Measurements from ENCODE around the gene GTPBP3.

Gene GTPBP3

DNA sequence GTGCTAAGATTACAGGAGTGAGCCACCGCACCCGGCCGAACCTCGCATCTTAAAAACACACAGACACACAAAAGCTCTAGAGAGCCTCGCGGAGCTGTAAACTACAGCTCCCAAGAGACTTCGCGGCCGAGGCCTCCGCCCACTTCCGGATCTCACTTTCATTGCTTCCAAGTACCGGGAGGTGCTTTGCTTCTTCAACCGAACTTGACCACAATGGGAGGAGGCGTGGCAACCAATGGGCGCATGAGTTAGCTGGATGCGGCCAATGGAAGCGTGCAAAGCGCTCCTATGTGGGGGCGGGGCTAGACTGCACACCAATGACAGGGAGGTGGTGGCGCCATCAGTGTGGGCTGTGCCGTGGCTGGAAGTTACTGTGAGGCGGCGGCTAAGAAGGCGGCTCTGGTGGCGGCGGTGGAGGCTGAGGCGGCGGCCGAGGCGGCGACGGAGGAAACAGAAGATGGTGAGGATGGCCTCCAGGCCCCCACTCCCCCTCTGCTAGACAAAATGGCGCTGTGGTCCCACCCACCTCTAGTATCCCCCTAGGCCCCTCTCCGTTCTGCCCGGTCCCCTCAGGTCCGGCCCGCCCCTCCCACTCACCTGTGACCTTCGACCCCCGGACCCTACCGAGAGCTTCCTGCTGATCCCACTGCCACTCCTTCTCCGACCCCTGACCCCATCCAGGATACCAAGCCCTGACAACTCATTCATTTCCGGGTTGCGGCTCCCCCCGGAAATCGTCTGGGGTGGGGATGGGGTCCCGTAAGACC is 28.0 kb upstream of the GTPBP3 start, which contains the start of gene DDA1:
Gene DDA1 (plus strand): TSS at position 366 of the 767 bp plus-strand sequence. CDS start 92 bp downstream, at position 458.
- peak; percentile 100 for DNase-seq

DNA sequence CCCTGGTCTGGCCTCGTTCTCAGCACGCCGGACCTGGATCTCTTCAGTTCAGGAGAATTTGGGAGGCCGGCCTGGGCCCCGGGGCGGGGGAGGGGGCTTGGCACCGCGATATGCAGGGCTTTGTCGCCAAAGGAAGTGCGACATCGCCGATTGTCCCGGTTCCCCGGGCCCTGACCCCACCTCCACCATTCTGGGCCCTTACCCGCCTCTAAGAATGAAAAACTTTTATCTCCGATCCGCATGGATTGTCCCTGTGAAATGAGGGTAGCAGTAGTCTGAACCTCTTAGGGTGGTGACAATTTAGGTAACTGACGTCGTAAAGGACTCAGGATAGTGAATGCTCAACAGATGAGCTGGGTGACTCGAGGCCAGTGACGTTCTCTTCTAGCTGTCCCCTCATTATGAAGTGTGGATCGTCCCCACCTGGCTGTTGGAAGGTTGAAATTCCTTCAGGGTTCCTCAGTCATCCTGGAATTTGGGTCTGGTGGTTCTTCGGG is 27.3 kb upstream of the GTPBP3 start:
- DNase-seq: no peak

DNA sequence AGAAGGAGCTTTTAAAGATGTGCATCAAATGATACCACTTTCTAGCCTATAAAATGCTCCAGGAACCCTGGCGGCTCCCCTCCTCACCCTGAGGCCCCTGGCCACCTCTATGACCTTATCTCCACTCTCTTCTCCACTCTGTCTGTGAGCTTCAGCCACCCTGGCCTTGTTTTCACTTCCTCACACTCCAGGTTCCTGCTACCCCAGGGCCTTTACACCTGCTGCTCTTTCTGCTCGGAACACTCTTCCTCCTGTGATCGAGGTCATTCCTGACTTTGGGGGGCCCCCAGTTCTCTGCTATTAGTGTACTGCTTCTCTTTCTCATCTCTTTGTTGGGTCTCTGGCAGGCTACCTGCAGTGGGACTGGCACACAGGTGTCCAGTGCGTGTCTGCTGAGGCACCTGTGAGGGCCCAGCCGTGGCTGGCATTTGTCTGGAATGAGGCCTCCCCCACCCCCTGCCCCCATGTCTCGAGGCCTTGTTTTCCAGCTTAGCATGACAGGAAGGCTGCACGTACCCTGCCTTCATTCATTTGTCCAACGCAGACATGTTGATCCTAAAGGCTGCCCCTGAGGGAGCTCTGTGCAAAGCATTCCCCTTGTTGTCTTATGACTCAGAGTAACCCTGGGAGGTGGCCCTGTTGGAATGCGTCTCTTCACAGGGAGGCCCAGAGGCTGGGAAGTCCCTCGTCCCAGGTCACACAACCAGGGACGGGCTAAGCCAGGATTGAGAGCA is 25.7 kb upstream of the GTPBP3 start:
- DNase-seq: no peak

DNA sequence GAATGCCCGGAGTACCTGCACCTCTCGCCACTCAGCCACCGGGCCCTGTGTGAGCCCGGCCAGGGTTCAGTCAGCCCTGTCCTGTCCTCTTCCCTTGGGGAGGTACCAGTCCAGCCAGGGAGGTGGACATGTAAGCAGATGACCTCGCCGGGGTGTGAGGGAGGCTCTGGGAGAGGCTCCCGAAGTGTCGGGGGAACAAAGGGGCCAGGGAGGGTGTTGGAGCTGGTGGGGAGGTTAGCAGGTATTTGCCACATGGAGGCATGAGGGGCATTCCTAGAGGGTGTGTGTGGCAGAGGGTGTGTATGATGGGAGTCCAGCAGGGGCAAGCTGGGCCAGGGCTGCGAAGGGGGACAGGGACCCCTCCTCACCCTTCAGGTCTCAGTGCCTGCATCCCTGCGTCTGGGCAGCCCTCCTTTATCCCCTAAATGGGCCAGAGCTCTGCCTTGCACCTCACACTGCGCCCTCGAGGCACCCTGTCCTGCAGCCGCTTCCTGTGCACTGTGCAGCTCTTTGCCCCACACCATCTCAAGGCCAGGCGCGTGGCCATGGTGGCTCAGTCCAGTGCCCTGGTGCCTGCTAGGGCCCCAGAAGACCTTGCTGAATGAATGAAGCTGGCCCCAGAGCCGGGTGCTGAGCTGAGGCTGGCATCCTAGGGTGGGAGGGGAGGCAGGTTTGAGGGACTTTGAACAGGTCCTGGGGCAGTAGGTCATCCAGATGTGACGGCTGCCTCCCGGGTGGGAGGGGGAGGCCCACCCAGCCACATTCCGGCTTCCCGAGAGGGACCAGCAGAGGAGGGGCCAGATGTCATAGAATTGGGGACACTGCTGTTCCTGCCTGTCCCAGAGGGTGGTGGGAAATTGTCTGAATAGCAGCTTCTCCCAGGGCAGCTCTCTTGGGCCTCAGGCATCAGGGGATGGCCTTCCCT is 24.9 kb upstream of the GTPBP3 start:
- DNase-seq: no peak

DNA sequence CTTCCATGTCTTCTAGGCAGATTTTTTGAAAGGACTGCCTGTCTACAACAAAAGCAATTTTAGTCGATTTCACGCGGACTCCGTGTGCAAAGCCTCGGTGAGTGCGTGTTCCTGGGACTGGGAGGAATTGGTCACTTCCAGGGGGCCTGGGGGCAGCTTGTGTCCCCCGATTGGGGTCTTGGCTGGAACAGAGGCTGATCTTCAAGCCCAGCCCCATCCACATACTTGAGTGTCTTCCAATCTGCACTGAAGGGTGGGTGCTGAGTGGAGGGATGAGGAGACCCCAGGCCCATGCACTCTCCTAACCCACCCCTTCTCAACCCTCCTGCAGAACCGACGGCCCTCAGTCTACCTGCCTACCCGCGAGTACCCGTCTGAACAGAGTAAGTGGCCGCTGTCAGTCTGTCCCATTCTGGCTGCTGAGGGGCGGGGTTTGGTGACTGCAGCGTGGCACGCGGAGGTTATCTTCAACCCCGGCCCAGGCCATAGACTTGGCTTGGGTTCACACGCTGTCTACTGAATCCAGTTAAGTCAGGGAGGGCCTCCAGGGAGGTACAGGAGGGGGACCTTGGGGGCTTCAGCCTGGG is 23.3 kb upstream of the GTPBP3 start:
- no peak for DNase-seq

DNA sequence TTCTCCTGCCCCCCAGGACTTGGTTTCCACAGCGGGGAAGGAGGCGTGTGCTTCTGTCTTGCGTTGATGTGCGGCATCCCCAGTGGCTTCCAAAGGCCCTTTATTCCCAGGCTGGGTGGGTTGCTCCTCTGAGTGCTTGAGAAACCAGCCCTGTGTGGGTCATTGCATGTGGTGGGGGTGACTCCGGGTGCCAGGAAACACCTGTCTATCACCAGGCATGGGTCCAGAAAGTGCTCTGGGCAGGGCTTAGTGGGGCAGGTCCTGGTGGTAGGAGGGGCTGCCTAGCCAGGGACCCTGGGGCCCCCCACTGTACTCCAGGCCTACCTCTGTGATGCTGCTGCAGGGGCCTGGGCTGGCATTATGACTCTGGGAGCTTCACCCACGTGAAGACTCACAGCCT is 18.4 kb upstream of the GTPBP3 start:
- DNase-seq: no peak

DNA sequence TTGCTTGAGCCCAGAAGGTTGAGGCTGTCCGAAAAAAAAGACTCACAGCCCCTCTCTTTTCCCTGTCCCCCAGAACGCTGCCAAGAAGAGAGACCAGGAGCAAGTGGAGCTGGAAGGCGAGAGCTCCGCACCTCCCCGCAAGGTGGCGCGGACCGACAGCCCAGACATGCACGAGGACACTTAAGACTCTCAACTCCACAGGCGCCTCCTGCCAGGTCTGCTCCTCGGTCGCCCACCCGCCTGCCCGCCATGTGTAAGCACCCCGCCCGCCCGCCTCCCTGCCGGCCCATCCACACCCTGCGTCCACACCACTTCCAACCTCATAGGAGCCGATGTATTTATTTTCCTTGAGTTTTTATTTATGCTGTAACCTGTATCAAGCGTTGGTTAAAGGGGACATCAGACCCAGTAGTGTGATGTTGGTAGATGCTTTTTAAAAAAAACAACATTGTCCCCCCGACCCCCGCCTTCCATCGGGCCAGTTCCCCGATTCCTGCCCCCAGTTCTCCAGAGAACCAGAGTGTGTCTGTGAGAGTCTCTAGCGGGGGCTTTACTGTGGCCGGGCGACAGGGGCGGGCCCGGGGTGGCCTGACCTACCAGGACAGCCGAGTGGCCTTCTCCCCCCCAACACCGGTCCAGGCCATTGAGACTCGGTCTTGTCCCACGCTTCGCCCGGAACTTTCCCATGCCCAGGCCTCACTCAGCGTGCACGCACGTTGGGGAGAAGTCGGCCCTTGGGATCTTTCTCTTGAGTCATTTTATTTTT is 17.7 kb upstream of the GTPBP3 start:
- no peak for DNase-seq

DNA sequence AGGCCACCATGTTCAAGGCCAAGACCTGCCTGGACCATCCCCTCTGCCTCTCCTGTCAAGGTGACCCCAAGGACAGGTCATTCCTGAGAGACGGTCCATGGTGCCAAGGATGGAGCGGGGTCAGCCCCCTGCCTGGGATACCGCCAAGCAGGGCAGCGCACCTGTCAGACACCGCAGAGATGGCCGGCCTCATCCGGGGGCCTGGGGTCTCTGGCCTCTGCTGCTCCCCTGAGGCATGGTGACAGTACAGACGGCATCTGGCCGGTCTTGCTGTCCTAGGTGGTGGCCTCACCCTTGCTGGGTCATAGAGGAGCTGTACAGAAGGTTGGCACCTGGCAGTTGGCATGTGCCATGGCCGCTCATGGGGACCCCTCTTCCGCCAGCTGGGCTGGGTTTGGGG is 16.9 kb upstream of the GTPBP3 start:
- DNase-seq: no peak

DNA sequence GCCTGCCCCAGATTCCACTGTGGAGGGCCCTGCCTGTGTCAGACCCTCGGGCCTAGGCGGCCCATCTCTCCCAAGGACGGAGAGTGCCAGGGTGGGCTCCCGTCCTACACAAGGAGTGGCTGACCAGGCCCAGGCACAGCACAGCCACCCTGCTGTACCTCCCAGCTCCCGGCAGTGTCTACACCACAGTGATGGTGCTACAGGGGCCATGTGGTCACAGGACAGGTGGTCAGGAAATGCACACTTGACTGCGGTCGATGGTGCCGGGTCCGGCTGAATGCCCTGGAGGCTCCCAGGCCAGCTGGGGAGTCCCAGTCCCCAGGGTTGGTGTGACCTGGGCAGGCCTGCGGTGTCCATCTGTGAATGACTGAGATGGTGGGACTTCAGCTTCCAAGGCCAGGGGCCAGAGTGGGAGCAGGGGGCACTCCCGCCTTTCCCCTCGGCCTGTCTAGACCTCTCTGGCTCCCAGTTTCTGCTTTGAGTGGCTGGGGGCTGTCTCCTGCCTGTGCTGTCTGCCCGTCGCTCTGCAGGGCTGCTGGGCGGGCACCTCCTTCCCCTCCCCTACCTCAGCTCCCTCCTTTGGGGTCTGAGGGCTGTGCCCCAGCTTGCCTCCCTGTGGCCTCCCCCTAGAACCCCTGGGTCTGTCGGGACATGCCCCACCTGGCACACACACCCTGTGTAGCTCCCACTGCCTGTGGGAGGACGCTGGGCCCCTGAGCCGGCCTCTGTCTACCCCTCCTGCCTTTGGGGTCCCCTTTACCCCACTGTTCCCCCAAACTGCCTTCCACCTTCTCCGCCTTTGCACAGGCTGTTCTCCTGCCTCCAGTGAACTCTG is 15.5 kb upstream of the GTPBP3 start:
- no peak for DNase-seq

DNA sequence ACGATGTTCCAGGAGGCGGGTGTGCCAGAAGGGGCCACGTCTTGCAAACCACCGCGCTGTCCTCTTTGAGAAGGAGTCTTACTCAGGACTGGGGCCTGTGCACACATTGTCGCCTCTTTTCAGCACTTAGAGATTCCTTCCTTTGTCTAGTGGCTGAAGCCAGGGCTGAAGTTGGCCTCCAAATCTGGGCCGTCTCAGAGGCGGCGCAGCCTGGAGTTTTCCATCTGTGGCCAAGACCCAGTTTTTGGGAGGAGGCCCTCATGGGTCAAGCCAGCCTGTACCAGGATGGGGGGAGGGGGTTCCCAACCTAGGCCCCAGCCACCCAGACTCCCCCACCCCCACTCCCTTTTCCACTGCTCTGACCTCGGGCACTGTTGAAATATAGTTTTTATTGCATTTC is 14.5 kb upstream of the GTPBP3 start:
- DNase-seq: no peak

DNA sequence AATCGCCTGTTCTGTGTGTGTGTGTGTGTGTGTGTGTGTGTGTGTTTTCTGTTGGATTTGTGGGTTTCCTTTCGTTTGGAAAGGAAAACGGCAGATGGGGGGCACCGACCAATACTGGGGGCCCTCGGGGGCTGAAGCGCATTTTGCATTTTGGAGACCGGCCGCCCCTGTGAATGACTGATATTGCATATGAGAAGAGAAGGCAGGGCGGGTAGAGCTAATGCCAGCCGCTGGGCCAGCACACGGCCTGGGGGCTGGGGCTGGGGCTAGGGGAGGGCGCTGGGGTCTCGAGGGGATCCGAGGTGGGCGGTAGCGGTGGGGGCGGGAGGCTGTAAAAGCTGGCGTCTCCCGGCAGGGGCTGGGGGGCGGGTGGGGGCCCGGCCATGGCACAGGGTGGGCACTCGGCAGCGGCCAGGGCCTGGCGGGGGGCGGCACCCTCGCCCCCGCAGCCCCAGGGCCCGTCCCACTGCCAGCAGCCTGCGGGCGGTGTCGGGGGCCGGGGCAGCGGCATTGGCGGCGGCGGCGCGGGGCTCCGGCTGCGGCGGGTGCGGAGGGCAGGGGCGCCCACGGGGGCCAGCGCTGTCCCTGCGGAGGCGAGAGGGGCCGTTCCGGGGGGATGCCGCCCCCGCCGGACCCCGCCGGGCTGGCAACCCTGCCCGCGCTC is 13.9 kb upstream of the GTPBP3 start:
- no peak for DNase-seq

DNA sequence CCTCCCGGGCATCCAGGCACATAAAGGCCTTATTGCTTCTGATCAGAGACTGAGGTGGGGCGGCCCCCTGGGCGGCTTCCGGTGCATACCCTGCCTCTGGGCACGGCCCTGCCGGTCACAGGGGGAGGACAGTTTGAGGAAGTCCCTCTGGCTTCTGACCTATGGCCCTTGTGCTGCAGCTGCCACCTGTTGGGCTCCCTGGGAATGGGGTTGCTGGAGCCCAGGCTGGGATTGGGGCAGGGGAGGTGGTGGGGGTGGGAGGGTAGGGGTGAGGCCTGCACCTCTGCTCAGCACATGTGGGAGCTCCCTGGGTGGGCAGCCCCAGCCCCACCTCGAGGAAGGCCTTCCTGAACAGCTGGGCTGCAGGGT is 13.4 kb upstream of the GTPBP3 start:
- DNase-seq: no peak

DNA sequence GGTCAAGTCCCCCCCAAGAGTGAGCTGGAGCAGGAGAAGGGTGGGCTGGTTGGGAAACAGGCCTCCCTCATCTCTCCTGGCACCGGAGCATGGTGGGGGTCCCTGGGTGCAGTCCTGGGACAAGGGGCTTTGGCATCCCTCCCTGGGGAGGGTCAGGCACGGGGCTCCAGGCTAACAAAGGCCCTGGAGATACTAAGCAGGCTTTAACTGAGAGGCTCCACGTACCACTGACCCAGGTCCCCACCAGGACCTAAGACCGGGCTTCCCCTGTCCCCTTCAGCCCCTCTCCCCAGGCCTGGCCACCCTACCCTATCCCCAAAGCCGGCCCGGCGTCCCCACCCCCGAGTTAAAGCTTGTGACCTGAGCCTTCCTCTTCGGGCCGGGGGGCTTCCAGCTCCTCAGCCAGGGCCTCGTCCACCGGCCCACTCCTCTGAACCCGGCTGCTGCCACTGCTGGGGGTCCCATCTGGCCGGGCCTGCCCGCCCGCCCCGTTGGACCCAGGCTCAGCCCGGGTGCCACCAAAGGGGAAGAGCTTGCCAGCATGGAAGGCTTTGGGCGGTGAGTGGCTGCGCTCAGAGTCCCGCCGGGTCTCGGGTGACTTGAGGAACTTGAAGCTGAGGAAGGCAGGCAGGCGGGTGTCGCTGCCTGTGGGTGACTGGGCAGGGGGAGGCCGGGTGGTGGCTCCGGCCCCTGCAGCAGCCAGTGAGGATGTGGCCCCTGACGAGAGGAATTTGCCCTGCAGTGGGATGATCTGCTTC is 12.8 kb upstream of the GTPBP3 start:
- no peak for DNase-seq

DNA sequence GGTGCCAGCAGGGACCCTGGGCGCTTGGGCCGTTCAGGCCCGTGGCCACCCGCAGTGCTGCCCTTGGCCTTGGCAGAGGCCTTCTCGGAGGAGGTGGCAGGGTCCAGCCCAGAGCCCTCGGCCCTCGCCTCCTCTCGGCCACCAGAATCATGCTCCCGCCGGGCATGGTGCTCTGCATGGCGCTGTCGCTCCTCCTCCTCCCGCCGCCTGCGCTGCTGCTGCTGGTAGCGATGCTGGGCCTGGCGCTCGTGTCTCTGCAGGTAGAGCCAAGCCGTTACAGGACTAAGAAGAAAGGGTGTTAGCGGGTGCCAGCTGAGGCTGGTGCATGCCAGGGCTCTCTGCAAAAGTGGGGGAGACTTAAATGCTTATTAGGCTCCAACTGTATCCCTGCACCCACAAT is 12.2 kb upstream of the GTPBP3 start:
- DNase-seq: no peak

DNA sequence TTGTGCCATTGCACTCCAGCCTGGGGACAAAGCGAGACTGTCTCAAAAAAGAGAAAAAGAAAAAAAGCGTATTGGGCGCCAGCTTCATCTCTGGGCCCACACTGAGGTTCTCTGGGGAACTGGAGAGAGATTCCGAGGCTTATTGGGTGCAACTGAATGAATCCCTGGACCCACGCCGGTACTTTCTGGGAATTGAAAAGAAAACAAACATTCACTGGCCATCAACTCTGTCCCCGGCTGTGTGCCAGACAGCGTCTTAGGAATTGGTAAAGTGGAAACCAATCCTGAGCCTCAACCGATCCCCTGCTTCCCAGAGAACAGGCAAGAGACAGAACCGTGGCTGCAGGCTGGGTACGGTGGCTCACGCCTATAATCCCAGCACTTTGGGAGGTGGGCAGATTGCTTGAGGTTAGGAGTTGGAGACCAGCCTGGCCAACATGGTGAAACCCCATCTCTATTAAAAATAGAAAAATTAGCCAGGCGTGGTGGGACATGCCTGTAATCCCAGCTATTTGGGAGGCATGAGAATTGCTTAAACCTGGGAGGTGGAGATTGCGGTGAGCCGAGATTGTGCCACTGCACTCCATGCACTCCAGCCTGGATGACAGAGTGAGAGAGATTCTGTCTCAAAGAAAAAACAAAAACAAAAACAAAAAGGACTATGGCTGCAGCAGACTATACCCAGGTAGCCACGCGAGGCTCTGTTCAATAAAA is 11.3 kb upstream of the GTPBP3 start:
- no peak for DNase-seq

DNA sequence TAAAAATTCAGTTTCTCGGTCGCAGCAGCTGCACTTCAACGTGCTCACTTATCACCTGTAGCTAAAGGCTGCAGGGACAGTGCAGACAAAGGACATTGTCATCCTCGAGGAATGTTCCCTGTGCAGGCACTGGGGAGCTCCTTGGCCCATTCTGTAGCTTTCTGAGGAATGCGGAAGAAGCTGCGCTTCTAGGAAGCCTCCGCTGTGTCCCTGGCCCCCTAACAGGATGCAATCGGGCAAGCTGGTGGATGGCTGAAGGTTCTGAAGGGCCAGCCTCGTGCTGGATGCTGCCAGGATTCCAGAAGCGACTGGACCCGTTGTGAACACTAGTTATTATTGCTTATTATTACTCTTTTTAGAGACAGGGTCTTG is 10.8 kb upstream of the GTPBP3 start:
- no peak for DNase-seq

DNA sequence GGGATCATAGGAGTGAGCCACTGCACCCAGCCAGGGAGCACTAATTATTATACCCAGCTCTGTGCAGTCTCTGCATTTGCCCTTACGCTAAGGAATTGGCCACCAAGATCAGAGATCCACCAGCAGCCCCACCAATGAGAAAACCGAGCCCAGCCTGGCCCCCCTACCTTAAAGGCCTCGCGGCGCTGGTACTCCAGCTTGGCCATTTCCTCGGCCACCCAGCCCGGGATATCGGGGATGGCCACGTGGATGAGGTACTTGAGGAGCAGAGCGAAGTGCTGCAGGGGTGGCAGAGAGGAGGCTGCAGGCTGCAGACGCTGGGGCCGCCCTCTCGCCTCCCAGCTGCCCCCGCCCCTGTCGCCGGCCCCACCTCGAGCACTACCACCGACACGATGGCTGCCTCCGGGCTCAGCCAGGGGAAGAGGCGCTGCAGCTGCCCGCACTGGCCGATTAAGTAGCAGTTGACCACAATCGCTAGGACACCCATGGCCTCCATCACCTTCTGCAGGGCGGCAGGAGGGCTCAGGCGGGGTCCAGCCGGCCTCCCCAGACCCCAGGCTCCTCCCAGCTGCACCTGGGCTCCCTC is 10.2 kb upstream of the GTPBP3 start:
- DNase-seq: no peak

DNA sequence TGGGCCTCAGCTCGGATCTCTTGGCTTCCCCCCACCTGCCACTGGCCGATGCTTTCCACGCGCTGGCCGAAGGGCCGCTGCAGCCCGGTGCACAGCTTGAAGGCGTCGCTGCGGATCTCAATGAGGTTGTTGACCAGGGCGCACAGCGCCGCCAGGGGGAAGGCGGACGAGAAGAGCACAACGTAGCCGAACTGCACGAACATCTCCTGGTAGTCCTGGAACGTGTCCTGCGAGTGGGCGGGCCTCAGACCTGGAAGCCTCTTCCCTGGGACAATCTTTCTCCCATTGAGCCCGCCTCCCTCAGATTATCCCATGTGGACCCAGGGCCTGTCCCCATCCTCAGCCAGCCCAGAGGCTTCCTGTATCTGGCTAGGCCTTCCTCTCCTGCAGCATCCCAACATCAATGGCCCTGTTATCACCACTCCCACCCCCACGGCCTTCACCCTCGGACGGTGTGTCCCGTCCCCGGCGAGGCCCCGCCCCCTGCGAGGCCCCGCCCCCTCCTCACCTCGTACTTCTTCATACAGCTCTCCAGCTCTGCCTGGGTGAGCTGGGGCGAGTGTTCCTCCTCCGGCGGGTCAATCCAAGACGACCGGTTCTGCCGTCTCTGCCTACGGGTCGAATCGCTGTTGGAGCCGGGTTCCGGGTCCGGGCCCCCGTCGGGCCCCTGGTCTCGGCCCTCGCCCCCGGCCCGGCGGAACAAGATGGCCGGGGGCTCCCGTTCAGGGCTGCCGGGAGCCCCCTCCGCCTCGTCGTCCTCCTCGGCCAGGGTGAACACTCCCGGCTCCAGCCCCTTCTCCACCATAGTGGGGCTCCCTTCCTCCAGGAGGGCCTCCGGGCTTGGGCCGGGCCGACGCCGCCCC is 9.5 kb upstream of the GTPBP3 start:
- peak; percentile 55 for DNase-seq

All from activated CD4-positive, alpha-beta T cell treated with anti-CD3 and anti-CD28 coated beads, Interleukin-10, Interleukin-2, amounts not matched to agents 100 ng/mL and 50 ng/mL, durations not matched to agents 16 hours and 8 hours (primary cell).